H1 (cell line): Measurements from ENCODE around the gene KCTD17. TPM values are rescaled to one million over a fixed set of nuclear protein-coding genes. Genes with fewer than 3 reads are reported as not detected.

ENCODE experiments used
- EGR1 ChIP-seq: IDR thresholded peaks from 2 replicates; pipeline ENCODE4 v1.6.1; 2011; ENCODE audit warnings: low read depth, low read length, borderline replicate concordance
- EP300 ChIP-seq, 2 experiments: IDR thresholded peaks; 1 replicate in 1 of 2; 2 replicates in 1 of 2; pipeline ENCODE4 v1.6.1; 2011 to 2012; ENCODE audit warnings: low read depth in 2 of 2, low read length in 2 of 2, mild to moderate bottlenecking in 2 of 2, borderline replicate concordance in 1 of 2, inconsistent platforms in 1 of 2, moderate library complexity in 1 of 2
- GABPA ChIP-seq: IDR thresholded peaks from 2 replicates; pipeline ENCODE4 v1.6.1; 2011; ENCODE audit warnings: mild to moderate bottlenecking, low read length, moderate library complexity, borderline replicate concordance; ENCODE audit not compliant: insufficient read depth
- polyA plus RNA-seq, 7 experiments: library from polyadenylated mRNA; depleted of rRNA in 3 of 7; stranded (reverse) in 5 of 7; unstranded in 2 of 7; fragments of >200 nt in 5 of 7; fragments of 200-250 nt in 2 of 7; gene quantifications; 1 replicate in 5 of 7; 2 replicates in 1 of 7; 4 replicates in 1 of 7; pipeline versions ENCODE4 v1.2.1 to v1.2.3, GENCODE V29; 2011 to 2013; ENCODE audit warnings: missing spikeins in 2 of 7, mixed read lengths in 2 of 7
- total RNA-seq: library from RNA; stranded (reverse); fragmentation: NEBNext Ultra II Directional; extraction: Animal tissue kit (Norgen Biotek cat#: 25700); gene quantifications from 2 replicates; pipeline ENCODE4 v1.2.1, GENCODE V29; 2021

KCTD17 gene
- total and polyA plus RNA-seq, 2 of the 8 experiments (the other 6 are each of a cell fraction or from before 2014, with no cell fraction given), result 39.4 to 44.0 TPM

- TF ChIP-seq EP300 (IDR thresholded peaks at IDR 0.05; ENCODE audit: borderline replicate concordance in 1 of 2, low read depth in 2 of 2, low read length in 2 of 2) (no peak), GABPA (no peak), EGR1 (no peak)
Measured at GRCh38 chr22:37103151-37103550, 51.6 kb downstream of the KCTD17 start (continued).
